Body of pancreas (tissue), 4 donors: ENCODE results near the gene JMJD7. TPM values are rescaled to one million over a fixed set of nuclear protein-coding genes. Genes with fewer than 3 reads are reported as not detected.

ENCODE experiments used
- ATAC-seq: fragments of 150-250 bp; one replicate; pipeline ENCODE4 v1.9.1; 2016
- DNase-seq, 4 donors: peaks; one replicate each; pipeline ENCODE4 v3.0.0-alpha.2; 2019
- H3K27ac ChIP-seq, 4 donors: fragments of 200-600 bp; sonication (generic); 1 replicate in 3 of 4; 2 replicates in 1 of 4; pipeline versions ENCODE4 v1.5.1 to v1.6.1; 2016 to 2019; ENCODE audit warnings: mild to moderate bottlenecking in 1 of 4, mixed read lengths in 1 of 4, moderate library complexity in 1 of 4
- H3K27me3 ChIP-seq, 2 donors: fragments of 200-600 bp; sonication (generic); one replicate each; pipeline ENCODE4 v1.6.0; 2016; ENCODE audit warnings: mild to moderate bottlenecking in 1 of 2
- H3K36me3 ChIP-seq, 2 donors: fragments of 200-600 bp; sonication (generic); replicated peaks in 1 of 2; 2 replicates each; pipeline ENCODE4 v1.5.1; 2016; ENCODE audit warnings: low read depth in 2 of 2; ENCODE audit not compliant: insufficient read depth in 1 of 2
- H3K4me1 ChIP-seq: fragments of 200-600 bp; sonication (generic); one replicate; pipeline ENCODE4 v1.6.0; 2016
- H3K4me3 ChIP-seq, 2 donors: fragments of 200-600 bp; sonication (generic); 1 replicate in 1 of 2; 2 replicates in 1 of 2; pipeline ENCODE4 v1.5.1; 2016 to 2019
- H3K9me3 ChIP-seq, 3 donors: fragments of 200-600 bp; sonication (generic); 1 replicate in 2 of 3; 2 replicates in 1 of 3; pipeline ENCODE4 v1.5.1; 2016
- CTCF ChIP-seq, 7 experiments: fragments of 450-650 bp in 4 of 7; fragments of 200-600 bp in 3 of 7; sonication (generic) in 3 of 7; IDR thresholded peaks; one replicate each; pipeline ENCODE4 v1.5.1; 2016 to 2019; ENCODE audit warnings: antibody characterized with exemption in 7 of 7
- POLR2A ChIP-seq, 3 donors: fragments of 450-650 bp; IDR thresholded peaks; one replicate each; pipeline ENCODE4 v1.6.1; 2016; ENCODE audit warnings: antibody characterized with exemption in 3 of 3, mild to moderate bottlenecking in 2 of 3
- WGBS, 2 donors: methylation state at CpG; one replicate each; pipeline ENCODE4 v1.1.5; 2017; 5-methylcytosine and 5-hydroxymethylcytosine counted together
- intact Hi-C: fragments of 100-400 bp; cut with DNase I; formaldehyde crosslinking; loops from one replicate; pipeline ENCODE4 v1.15.1; 2023
- microRNA-seq, 2 donors: library from miRNA; unstranded; fragments of <30 nt; microRNA quantifications; one replicate each; pipeline ENCODE4, GENCODE V29; 2016; ENCODE audit warnings: borderline number of aligned reads in 2 of 2, borderline replicate concordance in 2 of 2
- small RNA-seq: library from RNA; depleted of rRNA; stranded (forward); fragments of <200 nt; gene quantifications from one replicate; pipeline ENCODE3, GENCODE V24; 2016
- total RNA-seq, 2 donors: library from RNA; depleted of rRNA; stranded (reverse); fragments of >200 nt; gene quantifications; one replicate each; pipeline ENCODE4 v1.1.0, GENCODE V29; 2016

Gene JMJD7
- total RNA-seq, 2 donors from 2014 or later: 2.0 to 13.0 TPM

- no peaks in the 10 kb centered on the region for H3K36me3 ChIP-seq
- WGBS, 2 donors: 86 to 93% methylated on average over 1 to 10 of the region's 10 CpGs
- no peak for TF ChIP-seq CTCF (IDR thresholded peaks at IDR 0.05)
- no peak for TF ChIP-seq POLR2A (IDR thresholded peaks at IDR 0.05)
- DNase-seq: no peak
- peaks cover 18% of the 10 kb centered on the region for H3K4me1 ChIP-seq
- H3K4me3 ChIP-seq: no peak overlapping the region
- no peak for ATAC-seq
- no peaks in the 10 kb centered on the region for H3K9me3 ChIP-seq
- no peak overlapping the region for H3K27ac ChIP-seq
- no peaks in the 10 kb centered on the region for H3K27me3 ChIP-seq
- intact Hi-C loops: no loop called here
Observed at GRCh38 chr15:41887161-41887560, 59.3 kb downstream of the JMJD7 start.

Small RNA genes within 50 kb of the gene (microRNA-seq; reads per million reads assigned to microRNA genes)
- 0 reads per million in 2 donors for gene MIR4310

Small RNA genes within 50 kb of the gene (small RNA-seq; reads per million reads assigned to genes)
- gene JMJD7-PLA2G4B (not detected), gene MIR4310 (not detected), gene RNA5SP393 (not detected)

Other genes with a start within 250 kb of the JMJD7 start
- 10 to 100 TPM; 28.8 to 45.5 TPM for gene MGA, start 167.7 kb upstream of the JMJD7 start, total RNA-seq
- gene MAPKBP1, start 53.6 kb upstream of the JMJD7 start, total RNA-seq: 10 to 100 TPM; 12.5 to 31.6 TPM
- gene PLA2G4B, start 10.8 kb downstream of the JMJD7 start, total RNA-seq: 10 to 100 TPM; 17.4 to 18.1 TPM
- gene SPTBN5, start 66.0 kb downstream of the JMJD7 start, total RNA-seq: 1 to 10 TPM in 1 of 2 donors, under 1 TPM in 1; 0.52 to 3.0 TPM
- gene EHD4, start 144.5 kb downstream of the JMJD7 start, total RNA-seq: 10 to 100 TPM; 13.8 to 16.9 TPM
- gene PLA2G4E, start 192.9 kb downstream of the JMJD7 start, total RNA-seq: not detected